ENCODE results near the gene PITPNM1. TPM values are rescaled to one million over a fixed set of nuclear protein-coding genes. Genes with fewer than 3 reads are reported as not detected.

Gene PITPNM1
- total and polyA plus RNA-seq, 9 donors: 3.1 to 77.2 (median 6.1) TPM

- no peak overlapping the region for H3K4me3 ChIP-seq
- H3K27me3 ChIP-seq: no peaks in the 10 kb centered on the region
- DNase-seq: no peak
- TF ChIP-seq EP300 (IDR thresholded peaks at IDR 0.05) (no peak), POLR2A (IDR thresholded peaks at IDR 0.05) (no peak), CTCF (IDR thresholded peaks at IDR 0.05) (no peak)
- H3K36me3 ChIP-seq: no peaks in the 10 kb centered on the region
- peaks cover 6% of the 10 kb centered on the region for H3K4me1 ChIP-seq (ENCODE audit: insufficient read depth)
- WGBS, 3 donors: 86 to 98% (median 94%) methylated on average over 1 of the region's 1 CpG
- intact Hi-C loops (cut with DNase I): no loop called here
- H3K9me3 ChIP-seq: no peaks in the 10 kb centered on the region
- no peak overlapping the region for H3K27ac ChIP-seq
Measured at GRCh38 chr11:67535561-67535960, 30.4 kb upstream of the PITPNM1 start.

- Histone ChIP-seq H3K9me3 (no peaks in the 10 kb centered on the region), H3K27ac (no peak overlapping the region), H3K36me3 (no peaks in the 10 kb centered on the region), H3K4me1 (ENCODE audit: insufficient read depth) (peaks cover 6% of the 10 kb centered on the region), H3K27me3 (no peaks in the 10 kb centered on the region), H3K4me3 (no peak overlapping the region)
- 49 to 57% (median 50%) methylated on average over 4 of the region's 4 CpGs for WGBS, 3 donors
- intact Hi-C loops (cut with DNase I): no loop called here
- TF ChIP-seq EP300 (IDR thresholded peaks at IDR 0.05): no peak
- TF ChIP-seq CTCF (IDR thresholded peaks at IDR 0.05): no peak
- TF ChIP-seq POLR2A (IDR thresholded peaks at IDR 0.05): no peak
- DNase-seq: no peak
Measured at GRCh38 chr11:67534070-67534679, 29.0 kb upstream of the PITPNM1 start.

- no peak for TF ChIP-seq EP300 (IDR thresholded peaks at IDR 0.05)
- no peak for TF ChIP-seq CTCF (IDR thresholded peaks at IDR 0.05)
- TF ChIP-seq POLR2A (IDR thresholded peaks at IDR 0.05): no peak
- intact Hi-C loops (cut with DNase I): no loop called here
- Histone ChIP-seq H3K9me3 (no peaks in the 10 kb centered on the region), H3K36me3 (no peaks in the 10 kb centered on the region), H3K27me3 (no peaks in the 10 kb centered on the region), H3K4me3 (no peak overlapping the region), H3K4me1 (ENCODE audit: insufficient read depth) (peaks cover 6% of the 10 kb centered on the region), H3K27ac (peak overlapping the region in 1 of 2 donors; percentile 4)
- DNase-seq: no peak
- 5 to 23% (median 8%) methylated on average over 2 of the region's 2 CpGs for WGBS, 3 donors
Measured at GRCh38 chr11:67532889-67533288, 27.7 kb upstream of the PITPNM1 start.

GRCh38 chr11:67530282-67530592 is 25.1 kb upstream of the PITPNM1 start:
- Histone ChIP-seq H3K27ac (no peak overlapping the region), H3K4me1 (ENCODE audit: insufficient read depth) (peaks cover 6% of the 10 kb centered on the region), H3K9me3 (no peaks in the 10 kb centered on the region), H3K27me3 (no peaks in the 10 kb centered on the region), H3K4me3 (no peak overlapping the region), H3K36me3 (no peaks in the 10 kb centered on the region)
- WGBS, 3 donors: 67 to 80% (median 70%) methylated on average over 5 of the region's 5 CpGs
- TF ChIP-seq EP300 (IDR thresholded peaks at IDR 0.05): no peak
- no peak for TF ChIP-seq POLR2A (IDR thresholded peaks at IDR 0.05)
- TF ChIP-seq CTCF (IDR thresholded peaks at IDR 0.05): no peak
- no peak for DNase-seq
- intact Hi-C loops (cut with DNase I): no loop called here
